ENCODE results near the gene TBC1D5. TPM values are rescaled to one million over a fixed set of nuclear protein-coding genes. Genes with fewer than 3 reads are reported as not detected.

Gene TBC1D5
- total and polyA plus RNA-seq, 4 donors: 11.8 to 75.5 (median 34.5) TPM

DNA sequence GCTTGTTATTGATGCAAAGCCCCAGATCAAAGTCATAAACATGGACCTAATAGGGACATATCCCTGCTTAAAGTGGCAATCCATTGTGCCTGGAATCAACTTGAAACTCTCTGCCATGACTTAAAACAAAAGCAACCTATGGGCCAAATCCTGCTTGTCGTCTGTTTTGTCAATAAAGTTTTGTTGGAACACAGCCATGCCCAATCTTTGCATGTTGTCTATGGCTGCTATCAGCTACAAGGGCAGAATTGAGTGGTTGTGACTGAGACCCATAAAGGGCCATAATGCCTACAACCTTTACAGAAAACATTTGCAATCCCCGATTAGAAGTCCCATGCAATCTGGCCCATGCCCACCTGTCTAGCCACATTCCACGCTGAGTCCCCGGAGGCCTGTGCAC is 622.3 kb downstream of the TBC1D5 start:
- no peak overlapping the region for H3K4me3 ChIP-seq (ENCODE audit: low read length in 2 of 2)
- 88% methylated on average over 4 of the region's 4 CpGs for WGBS, 2 donors
- no peaks in the 10 kb centered on the region for H3K4me1 ChIP-seq (ENCODE audit: control insufficient read depth in 1 of 2, insufficient read depth in 2 of 2, low read length in 2 of 2)
- intact Hi-C loops (cut with DNase I): no loop called here
- H3K27ac ChIP-seq (ENCODE audit: low read depth in 1 of 2, low read length in 2 of 2): no peak overlapping the region
- H3K27me3 ChIP-seq (ENCODE audit: control insufficient read depth in 1 of 2, insufficient read depth in 2 of 2, low read length in 1 of 2): no peaks in the 10 kb centered on the region
- ATAC-seq (ENCODE audit: low FRiP score) (no peak), DNase-seq (no peak)
- no peaks in the 10 kb centered on the region for H3K36me3 ChIP-seq (ENCODE audit: control insufficient read depth in 1 of 2, insufficient read depth in 2 of 2, low read length in 1 of 2)
- H3K9me3 ChIP-seq (ENCODE audit: control insufficient read depth, low read length): no peaks in the 10 kb centered on the region

DNA sequence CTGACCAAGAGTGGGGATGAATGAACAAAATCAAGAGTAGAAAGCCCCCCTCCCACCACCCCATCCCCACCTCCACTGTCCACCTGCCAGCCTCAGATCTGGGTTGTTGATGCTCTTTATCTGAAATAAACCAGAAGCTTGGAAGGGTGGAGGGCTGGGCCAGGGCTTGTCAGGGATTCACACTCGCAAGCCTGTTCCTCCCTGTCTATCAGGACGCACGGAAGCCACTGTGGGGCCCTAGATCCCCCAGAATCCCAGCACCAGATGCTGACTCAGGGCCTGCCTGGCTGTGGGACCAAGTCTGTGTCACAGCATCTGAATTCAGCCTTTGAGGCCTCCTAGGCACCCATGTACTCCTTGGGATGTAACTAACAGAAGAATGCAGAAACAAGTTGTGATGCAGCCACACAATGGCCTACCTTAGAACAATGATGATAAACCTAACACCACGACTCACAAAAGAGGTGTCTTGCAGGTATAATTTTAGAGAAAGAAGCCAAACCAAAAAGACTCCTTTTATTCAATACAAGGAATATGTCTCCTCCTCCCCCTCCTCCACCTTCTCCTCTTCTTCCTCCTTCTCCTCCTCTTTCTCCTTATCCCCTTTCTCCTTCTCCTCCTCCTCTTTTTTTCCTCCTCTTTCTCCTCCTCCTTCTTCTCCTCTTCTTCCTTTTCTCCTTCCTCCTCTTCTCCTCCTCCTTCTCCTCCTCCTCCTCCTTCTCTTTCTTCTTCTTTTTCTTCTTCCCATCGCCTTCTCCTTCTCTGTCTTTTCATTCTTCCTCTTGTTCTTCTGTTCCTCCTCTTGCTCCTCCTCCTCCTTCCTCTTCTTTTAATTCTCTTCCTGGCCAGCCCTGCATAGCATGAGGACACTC is 623.0 kb downstream of the TBC1D5 start:
- no peak for DNase-seq
- no peak overlapping the region for H3K27ac ChIP-seq (ENCODE audit: low read depth in 1 of 2, low read length in 2 of 2)
- no peaks in the 10 kb centered on the region for H3K27me3 ChIP-seq (ENCODE audit: control insufficient read depth in 1 of 2, insufficient read depth in 2 of 2, low read length in 1 of 2)
- intact Hi-C loops (cut with DNase I): no loop called here
- no peak overlapping the region for H3K4me3 ChIP-seq (ENCODE audit: low read length in 2 of 2)
- no peaks in the 10 kb centered on the region for H3K9me3 ChIP-seq (ENCODE audit: control insufficient read depth, low read length)
- no peaks in the 10 kb centered on the region for H3K4me1 ChIP-seq (ENCODE audit: control insufficient read depth in 1 of 2, insufficient read depth in 2 of 2, low read length in 2 of 2)
- no peak for ATAC-seq (ENCODE audit: low FRiP score)
- WGBS, 2 donors: 93 to 95% methylated on average over 5 of the region's 5 CpGs
- no peaks in the 10 kb centered on the region for H3K36me3 ChIP-seq (ENCODE audit: control insufficient read depth in 1 of 2, insufficient read depth in 2 of 2, low read length in 1 of 2)

DNA sequence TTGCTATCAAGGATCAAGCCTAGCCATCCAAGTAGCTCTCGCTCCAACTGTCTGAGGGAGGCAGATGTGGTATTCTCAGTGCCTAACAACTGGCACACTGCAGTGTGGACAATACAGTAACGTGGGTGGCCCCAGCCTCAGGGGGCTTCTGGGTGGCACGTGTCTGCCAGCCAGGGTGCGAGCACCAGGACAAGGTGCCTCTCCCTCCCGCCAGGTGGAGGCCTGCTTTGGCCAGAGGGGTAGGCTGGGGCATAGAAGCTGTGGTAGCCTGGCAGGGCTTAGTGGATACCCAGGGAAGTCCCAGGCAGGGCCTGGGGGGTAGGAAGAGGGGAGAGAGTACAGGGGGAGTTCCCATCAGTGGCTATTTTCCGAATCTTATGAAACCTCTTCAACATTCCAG is 623.7 kb downstream of the TBC1D5 start:
- no peak overlapping the region for H3K4me3 ChIP-seq (ENCODE audit: low read length in 2 of 2)
- H3K36me3 ChIP-seq (ENCODE audit: control insufficient read depth in 1 of 2, insufficient read depth in 2 of 2, low read length in 1 of 2): no peaks in the 10 kb centered on the region
- no peak overlapping the region for H3K27ac ChIP-seq (ENCODE audit: low read depth in 1 of 2, low read length in 2 of 2)
- intact Hi-C loops (cut with DNase I): no loop called here
- H3K27me3 ChIP-seq (ENCODE audit: control insufficient read depth in 1 of 2, insufficient read depth in 2 of 2, low read length in 1 of 2): no peaks in the 10 kb centered on the region
- no peaks in the 10 kb centered on the region for H3K4me1 ChIP-seq (ENCODE audit: control insufficient read depth in 1 of 2, insufficient read depth in 2 of 2, low read length in 2 of 2)
- no peaks in the 10 kb centered on the region for H3K9me3 ChIP-seq (ENCODE audit: control insufficient read depth, low read length)
- ATAC-seq (ENCODE audit: low FRiP score) (no peak), DNase-seq (no peak)
- WGBS, 2 donors: 97 to 98% methylated on average over 6 of the region's 6 CpGs

DNA sequence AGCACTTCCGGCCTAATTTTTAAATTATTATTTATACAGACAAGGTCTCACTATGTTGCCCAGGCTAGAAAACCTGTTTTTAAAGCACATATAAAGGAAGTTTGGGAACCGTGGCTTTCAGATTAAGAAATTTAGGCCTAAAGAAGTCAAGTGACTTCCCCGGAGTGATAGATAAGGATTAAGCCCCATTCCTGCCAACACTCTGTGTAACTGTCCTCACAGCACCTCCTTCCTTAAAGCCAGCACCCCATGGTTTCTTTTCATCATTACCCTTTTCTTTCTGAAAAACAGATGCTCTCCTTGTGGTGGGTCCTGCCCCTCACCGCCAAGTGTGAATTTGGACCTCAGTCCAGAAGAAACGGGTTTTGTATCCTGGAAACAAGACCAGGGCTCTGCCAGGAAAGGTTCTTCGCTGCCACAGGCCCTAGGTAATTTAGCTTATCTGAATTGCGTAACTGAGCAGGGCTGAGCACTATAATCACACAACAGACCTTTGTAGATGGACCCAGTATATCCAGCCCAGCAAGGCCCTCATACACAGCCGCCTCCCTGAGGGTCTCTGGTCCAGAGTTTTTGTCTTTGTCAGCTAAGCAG is 626.3 kb downstream of the TBC1D5 start:
- H3K27me3 ChIP-seq (ENCODE audit: control insufficient read depth in 1 of 2, insufficient read depth in 2 of 2, low read length in 1 of 2): no peaks in the 10 kb centered on the region
- no peak overlapping the region for H3K4me3 ChIP-seq (ENCODE audit: low read length in 2 of 2)
- no peaks in the 10 kb centered on the region for H3K4me1 ChIP-seq (ENCODE audit: control insufficient read depth in 1 of 2, insufficient read depth in 2 of 2, low read length in 2 of 2)
- H3K9me3 ChIP-seq (ENCODE audit: control insufficient read depth, low read length): peaks cover 2% of the 10 kb centered on the region
- intact Hi-C loops (cut with DNase I): no loop called here
- DNase-seq (no peak), ATAC-seq (ENCODE audit: low FRiP score) (no peak)
- no peaks in the 10 kb centered on the region for H3K36me3 ChIP-seq (ENCODE audit: control insufficient read depth in 1 of 2, insufficient read depth in 2 of 2, low read length in 1 of 2)
- 88 to 90% methylated on average over 8 of the region's 8 CpGs for WGBS, 2 donors
- no peak overlapping the region for H3K27ac ChIP-seq (ENCODE audit: low read depth in 1 of 2, low read length in 2 of 2)

DNA sequence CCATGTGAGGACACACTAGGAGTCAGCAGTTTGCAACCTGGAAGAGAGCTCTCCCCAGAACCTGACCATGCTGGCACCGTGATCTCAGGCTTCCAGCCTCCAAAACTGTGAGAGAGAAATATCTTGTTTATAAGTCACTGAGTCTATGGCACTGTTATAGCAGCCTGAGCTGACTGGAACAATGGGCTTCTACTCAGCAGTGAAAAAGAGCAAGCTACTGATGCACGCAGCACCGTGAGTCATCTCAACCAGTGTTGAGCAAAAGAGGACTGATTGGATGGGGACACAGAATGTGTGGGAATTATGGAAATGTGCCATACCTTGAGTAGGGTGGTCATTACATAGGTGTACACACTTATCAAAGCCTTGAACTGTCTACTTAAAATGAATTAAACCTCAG is 627.2 kb downstream of the TBC1D5 start:
- Histone ChIP-seq H3K27ac (ENCODE audit: low read depth in 1 of 2, low read length in 2 of 2) (no peak overlapping the region), H3K36me3 (ENCODE audit: control insufficient read depth in 1 of 2, insufficient read depth in 2 of 2, low read length in 1 of 2) (no peaks in the 10 kb centered on the region), H3K4me1 (ENCODE audit: control insufficient read depth in 1 of 2, insufficient read depth in 2 of 2, low read length in 2 of 2) (no peaks in the 10 kb centered on the region), H3K27me3 (ENCODE audit: control insufficient read depth in 1 of 2, insufficient read depth in 2 of 2, low read length in 1 of 2) (no peaks in the 10 kb centered on the region), H3K4me3 (ENCODE audit: low read length in 2 of 2) (no peak overlapping the region), H3K9me3 (ENCODE audit: control insufficient read depth, low read length) (peaks cover 2% of the 10 kb centered on the region)
- no peak for DNase-seq
- no peak for ATAC-seq (ENCODE audit: low FRiP score)
- intact Hi-C loops (cut with DNase I): no loop called here
- 94 to 97% methylated on average over 3 of the region's 3 CpGs for WGBS, 2 donors

DNA sequence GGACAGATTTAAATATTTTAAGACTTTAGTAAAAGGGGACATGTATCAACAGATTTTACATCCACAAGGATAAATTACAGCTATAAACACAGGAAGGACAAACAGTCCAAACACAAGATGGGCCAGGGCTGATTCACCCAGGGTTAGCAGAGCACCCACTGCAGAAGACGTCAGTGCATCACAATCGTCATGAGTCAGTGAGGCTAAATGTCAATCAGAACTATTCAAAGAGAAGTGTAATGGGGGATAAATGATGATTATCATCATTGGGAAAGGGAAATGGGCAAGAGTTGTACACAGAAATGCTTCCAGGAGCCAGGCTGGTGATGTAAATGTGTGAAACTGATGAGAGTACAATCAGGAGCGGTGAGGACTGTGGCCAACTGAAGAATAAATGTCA is 630.8 kb downstream of the TBC1D5 start:
- Histone ChIP-seq H3K27ac (ENCODE audit: low read depth in 1 of 2, low read length in 2 of 2) (no peak overlapping the region), H3K9me3 (ENCODE audit: control insufficient read depth, low read length) (peaks cover 2% of the 10 kb centered on the region), H3K36me3 (ENCODE audit: control insufficient read depth in 1 of 2, insufficient read depth in 2 of 2, low read length in 1 of 2) (no peaks in the 10 kb centered on the region), H3K4me3 (ENCODE audit: low read length in 2 of 2) (no peak overlapping the region), H3K4me1 (ENCODE audit: control insufficient read depth in 1 of 2, insufficient read depth in 2 of 2, low read length in 2 of 2) (no peaks in the 10 kb centered on the region), H3K27me3 (ENCODE audit: control insufficient read depth in 1 of 2, insufficient read depth in 2 of 2, low read length in 1 of 2) (no peaks in the 10 kb centered on the region)
- DNase-seq (no peak), ATAC-seq (ENCODE audit: low FRiP score) (no peak)
- intact Hi-C loops (cut with DNase I): no loop called here
- WGBS, 2 donors: 89 to 90% methylated on average over 3 of the region's 3 CpGs

DNA sequence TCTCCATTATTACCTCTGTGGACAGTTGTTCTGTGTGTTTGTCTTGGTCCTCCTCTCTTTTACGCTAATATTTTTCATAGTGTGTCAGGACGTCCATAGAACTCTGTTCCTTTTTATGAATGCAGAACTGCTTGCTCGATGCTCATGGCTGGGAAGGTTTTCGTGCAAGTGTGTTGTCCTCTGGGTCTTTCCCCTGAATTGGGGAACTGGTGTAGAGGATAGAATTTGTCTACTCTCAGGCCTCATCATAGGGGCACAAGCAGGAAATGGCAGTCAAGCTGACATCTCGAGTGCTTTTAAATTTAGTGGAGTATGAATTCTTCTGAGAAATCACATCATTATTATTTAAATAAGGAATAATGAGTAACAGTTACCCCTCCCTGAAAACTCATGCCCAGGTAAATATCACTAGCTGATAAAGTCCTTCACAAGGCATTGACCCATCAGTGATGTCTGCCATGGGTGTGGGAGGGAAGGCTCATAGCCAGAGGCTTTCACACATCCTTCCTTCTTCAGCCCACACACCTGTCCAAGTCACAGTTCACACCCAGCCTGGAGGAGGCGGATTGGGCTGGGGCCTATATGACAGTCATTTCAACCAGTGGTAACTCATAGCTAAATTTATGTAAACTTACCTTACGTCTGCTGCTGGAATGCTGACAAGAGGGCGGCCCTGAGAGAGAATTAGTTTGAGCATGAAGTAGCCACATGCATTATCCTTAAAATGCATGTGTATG is 631.6 kb downstream of the TBC1D5 start:
- intact Hi-C loops (cut with DNase I): no loop called here
- no peak for ATAC-seq (ENCODE audit: low FRiP score)
- H3K9me3 ChIP-seq (ENCODE audit: control insufficient read depth, low read length): peaks cover 2% of the 10 kb centered on the region
- 73 to 83% methylated on average over 8 of the region's 8 CpGs for WGBS, 2 donors
- DNase-seq: no peak
- no peak overlapping the region for H3K27ac ChIP-seq (ENCODE audit: low read depth in 1 of 2, low read length in 2 of 2)
- H3K4me3 ChIP-seq (ENCODE audit: low read length in 2 of 2): no peak overlapping the region
- no peaks in the 10 kb centered on the region for H3K4me1 ChIP-seq (ENCODE audit: control insufficient read depth in 1 of 2, insufficient read depth in 2 of 2, low read length in 2 of 2)
- no peaks in the 10 kb centered on the region for H3K27me3 ChIP-seq (ENCODE audit: control insufficient read depth in 1 of 2, insufficient read depth in 2 of 2, low read length in 1 of 2)
- no peaks in the 10 kb centered on the region for H3K36me3 ChIP-seq (ENCODE audit: control insufficient read depth in 1 of 2, insufficient read depth in 2 of 2, low read length in 1 of 2)

All from aorta (tissue), 5 donors.